ENCODE measurements around the gene CBLN3. TPM values are rescaled to one million over a fixed set of nuclear protein-coding genes. Genes with fewer than 3 reads are reported as not detected.

CBLN3 gene
- total and polyA plus RNA-seq, 9 of the 15 experiments (the other 6 are each of a cell fraction or from before 2014, with no cell fraction given): 0.05 to 0.59 (median 0.26) TPM; not detected in 1

DNA sequence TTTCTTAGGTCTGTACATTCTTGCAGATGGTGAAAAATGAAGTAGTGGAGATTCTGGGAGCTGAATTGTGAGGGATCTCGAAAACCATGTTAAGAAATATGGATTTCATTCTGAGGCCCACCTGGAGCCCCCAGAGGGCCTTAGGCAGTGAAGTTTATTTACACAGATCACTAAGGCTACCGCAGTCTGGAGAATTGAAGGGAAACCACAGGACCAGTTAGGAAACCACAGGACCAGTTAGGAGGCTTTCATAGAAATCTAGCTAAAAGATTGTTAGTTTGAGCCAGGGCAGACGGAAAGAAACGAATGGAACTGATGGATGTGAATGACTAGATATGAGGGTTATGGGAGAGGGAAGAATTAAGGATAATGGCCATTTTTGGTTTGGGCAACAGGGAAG, 7.2 kb downstream of the CBLN3 start:
- Histone ChIP-seq H3K36me3 (ENCODE audit: control insufficient read depth, insufficient read depth, low read length) (no peaks in the 10 kb centered on the region), H3K27me3 (ENCODE audit: control insufficient read depth in 2 of 2, insufficient read depth in 2 of 2, low read length in 2 of 2) (no peaks in the 10 kb centered on the region), H3K9ac (ENCODE audit: insufficient read depth in 1 of 2, low read depth in 2 of 2, low read length in 2 of 2) (no peak overlapping the region), H3K9me1 (ENCODE audit: control insufficient read depth, insufficient read depth, low read length) (no peaks in the 10 kb centered on the region), H3K4me2 (ENCODE audit: insufficient read depth, low read length) (no peak overlapping the region), H4K20me1 (replicated peaks; ENCODE audit: control insufficient read depth, insufficient read depth, low read length) (no peaks in the 10 kb centered on the region), H3K9me3 (replicated peaks; ENCODE audit: control insufficient read depth, insufficient read depth, low read depth, low read length) (no peaks in the 10 kb centered on the region; the same call in 1 of the 2 replicates), H3K27ac (ENCODE audit: extremely low read depth, low read depth, low read length) (no peak overlapping the region), H3K79me2 (ENCODE audit: control insufficient read depth, insufficient read depth, low read length) (no peaks in the 10 kb centered on the region), H3K4me3 (no peak overlapping the region), H2AFZ (ENCODE audit: low read depth, low read length) (no peak overlapping the region; the same call in 1 of the 2 replicates), H3K4me1 (replicated peaks in 1 of 2; ENCODE audit: control insufficient read depth in 2 of 2, insufficient read depth in 2 of 2, low read length in 2 of 2) (peaks cover 5 to 36% of the 10 kb centered on the region in 2 experiments)
- no peak for TF ChIP-seq RFX5 (IDR thresholded peaks at IDR 0.05; ENCODE audit: low read depth, low read length)
- TF ChIP-seq, protein P1, sequence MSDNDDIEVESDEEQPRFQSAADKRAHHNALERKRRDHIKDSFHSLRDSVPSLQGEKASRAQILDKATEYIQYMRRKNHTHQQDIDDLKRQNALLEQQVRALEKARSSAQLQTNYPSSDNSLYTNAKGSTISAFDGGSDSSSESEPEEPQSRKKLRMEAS (CRISPR knock-in tag; IDR thresholded peaks at IDR 0.05): no peak
- in situ Hi-C loops (cut with MboI) (no loop called here), intact Hi-C loops (cut with micrococcal nuclease) (no loop called here)
- ChIA-PET CTCF (ENCODE audit: low intra/inter-chr PET ratio) (no interaction called here), POLR2A (no interaction called here)
- ATAC-seq (no peak), DNase-seq (ENCODE audit: extremely low read depth in 1 of 4, low spot score in 3 of 4) (no peak), FAIRE-seq (no peak)
- no TSS peak for BruUV-seq (replicated peaks)
- 49% methylated on average over 3 of the region's 4 CpGs for WGBS (ENCODE audit: insufficient coverage, low coverage, missing lambda C conversion rate)

DNA sequence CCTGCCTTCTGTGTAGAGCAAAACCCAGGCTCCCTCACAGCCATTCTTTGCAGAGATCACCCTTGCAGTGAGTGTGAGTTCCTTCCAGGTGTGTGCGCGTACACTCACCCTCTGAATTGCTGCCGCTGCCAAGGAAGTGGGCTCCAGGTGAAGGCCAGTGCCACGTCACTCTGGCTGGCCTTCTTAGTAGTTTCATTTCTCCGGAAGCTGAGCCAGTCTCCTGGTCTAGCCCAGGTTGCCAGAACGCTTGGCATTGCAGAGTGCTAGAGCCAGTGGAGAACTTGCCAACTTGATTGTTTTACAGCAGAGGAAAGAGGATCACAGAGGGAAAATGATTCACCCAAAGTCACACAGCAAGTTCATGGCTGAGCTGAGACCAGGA, 11.0 kb downstream of the CBLN3 start:
- WGBS (ENCODE audit: insufficient coverage, low coverage, missing lambda C conversion rate): 63% methylated on average over 6 of the region's 6 CpGs
- no peak for DNase-seq (ENCODE audit: extremely low read depth in 1 of 4, low spot score in 3 of 4)
- no TSS peak for BruUV-seq (replicated peaks)
- TF ChIP-seq, protein P2, sequence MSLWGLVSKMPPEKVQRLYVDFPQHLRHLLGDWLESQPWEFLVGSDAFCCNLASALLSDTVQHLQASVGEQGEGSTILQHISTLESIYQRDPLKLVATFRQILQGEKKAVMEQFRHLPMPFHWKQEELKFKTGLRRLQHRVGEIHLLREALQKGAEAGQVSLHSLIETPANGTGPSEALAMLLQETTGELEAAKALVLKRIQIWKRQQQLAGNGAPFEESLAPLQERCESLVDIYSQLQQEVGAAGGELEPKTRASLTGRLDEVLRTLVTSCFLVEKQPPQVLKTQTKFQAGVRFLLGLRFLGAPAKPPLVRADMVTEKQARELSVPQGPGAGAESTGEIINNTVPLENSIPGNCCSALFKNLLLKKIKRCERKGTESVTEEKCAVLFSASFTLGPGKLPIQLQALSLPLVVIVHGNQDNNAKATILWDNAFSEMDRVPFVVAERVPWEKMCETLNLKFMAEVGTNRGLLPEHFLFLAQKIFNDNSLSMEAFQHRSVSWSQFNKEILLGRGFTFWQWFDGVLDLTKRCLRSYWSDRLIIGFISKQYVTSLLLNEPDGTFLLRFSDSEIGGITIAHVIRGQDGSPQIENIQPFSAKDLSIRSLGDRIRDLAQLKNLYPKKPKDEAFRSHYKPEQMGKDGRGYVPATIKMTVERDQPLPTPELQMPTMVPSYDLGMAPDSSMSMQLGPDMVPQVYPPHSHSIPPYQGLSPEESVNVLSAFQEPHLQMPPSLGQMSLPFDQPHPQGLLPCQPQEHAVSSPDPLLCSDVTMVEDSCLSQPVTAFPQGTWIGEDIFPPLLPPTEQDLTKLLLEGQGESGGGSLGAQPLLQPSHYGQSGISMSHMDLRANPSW (CRISPR knock-in tag; IDR thresholded peaks at IDR 0.05): no peak
- TF ChIP-seq ZNF41 (CRISPR knock-in tag; conservative IDR thresholded peaks at IDR 0.05): no peak
- TF ChIP-seq PPARD (CRISPR knock-in tag; IDR thresholded peaks at IDR 0.05): no peak
- no peak for TF ChIP-seq ZNF57 (CRISPR knock-in tag; IDR thresholded peaks at IDR 0.05)
- no peak for TF ChIP-seq JUND (IDR thresholded peaks at IDR 0.05; ENCODE audit: borderline replicate concordance, low read depth, low read length)
- TF ChIP-seq JUND (tag; IDR thresholded peaks at IDR 0.05; ENCODE audit: borderline replicate concordance, low read depth, low read length): no peak
- TF ChIP-seq, protein P3, sequence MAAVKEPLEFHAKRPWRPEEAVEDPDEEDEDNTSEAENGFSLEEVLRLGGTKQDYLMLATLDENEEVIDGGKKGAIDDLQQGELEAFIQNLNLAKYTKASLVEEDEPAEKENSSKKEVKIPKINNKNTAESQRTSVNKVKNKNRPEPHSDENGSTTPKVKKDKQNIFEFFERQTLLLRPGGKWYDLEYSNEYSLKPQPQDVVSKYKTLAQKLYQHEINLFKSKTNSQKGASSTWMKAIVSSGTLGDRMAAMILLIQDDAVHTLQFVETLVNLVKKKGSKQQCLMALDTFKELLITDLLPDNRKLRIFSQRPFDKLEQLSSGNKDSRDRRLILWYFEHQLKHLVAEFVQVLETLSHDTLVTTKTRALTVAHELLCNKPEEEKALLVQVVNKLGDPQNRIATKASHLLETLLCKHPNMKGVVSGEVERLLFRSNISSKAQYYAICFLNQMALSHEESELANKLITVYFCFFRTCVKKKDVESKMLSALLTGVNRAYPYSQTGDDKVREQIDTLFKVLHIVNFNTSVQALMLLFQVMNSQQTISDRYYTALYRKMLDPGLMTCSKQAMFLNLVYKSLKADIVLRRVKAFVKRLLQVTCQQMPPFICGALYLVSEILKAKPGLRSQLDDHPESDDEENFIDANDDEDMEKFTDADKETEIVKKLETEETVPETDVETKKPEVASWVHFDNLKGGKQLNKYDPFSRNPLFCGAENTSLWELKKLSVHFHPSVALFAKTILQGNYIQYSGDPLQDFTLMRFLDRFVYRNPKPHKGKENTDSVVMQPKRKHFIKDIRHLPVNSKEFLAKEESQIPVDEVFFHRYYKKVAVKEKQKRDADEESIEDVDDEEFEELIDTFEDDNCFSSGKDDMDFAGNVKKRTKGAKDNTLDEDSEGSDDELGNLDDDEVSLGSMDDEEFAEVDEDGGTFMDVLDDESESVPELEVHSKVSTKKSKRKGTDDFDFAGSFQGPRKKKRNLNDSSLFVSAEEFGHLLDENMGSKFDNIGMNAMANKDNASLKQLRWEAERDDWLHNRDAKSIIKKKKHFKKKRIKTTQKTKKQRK (IDR thresholded peaks at IDR 0.05; ENCODE audit: borderline replicate concordance, low read depth, low read length): no peak

More for the DNA sequence above, 11.0 kb downstream of the CBLN3 start:
- no peak overlapping the region for H3K4me2 ChIP-seq (ENCODE audit: insufficient read depth, low read length)
- no peaks in the 10 kb centered on the region for H3K27me3 ChIP-seq (ENCODE audit: control insufficient read depth in 2 of 2, insufficient read depth in 2 of 2, low read length in 2 of 2)
- H2AFZ ChIP-seq (ENCODE audit: low read depth, low read length): no peak overlapping the region
- FAIRE-seq: no peak
- H3K27ac ChIP-seq (ENCODE audit: extremely low read depth, low read depth, low read length): no peak overlapping the region
- H3K4me1 ChIP-seq (replicated peaks in 1 of 2; ENCODE audit: control insufficient read depth in 2 of 2, insufficient read depth in 2 of 2, low read length in 2 of 2): peaks cover 15 to 26% of the 10 kb centered on the region in 2 experiments
- intact Hi-C loops (cut with micrococcal nuclease) (no loop called here), in situ Hi-C loops (cut with MboI) (no loop called here)
- H3K79me2 ChIP-seq (ENCODE audit: control insufficient read depth, insufficient read depth, low read length): no peaks in the 10 kb centered on the region
- H3K36me3 ChIP-seq (ENCODE audit: control insufficient read depth, insufficient read depth, low read length): no peaks in the 10 kb centered on the region
- ChIA-PET POLR2A (interaction anchor here (0.7 to 1.2 kb wide), 4 partner anchors 13 to 143 kb away, joined by 3 to 4 read pairs (median 3); no protein-coding TSS in a partner anchor), CTCF (ENCODE audit: low intra/inter-chr PET ratio) (no interaction called here)
- H3K9ac ChIP-seq (ENCODE audit: insufficient read depth in 1 of 2, low read depth in 2 of 2, low read length in 2 of 2): no peak overlapping the region; a peak in 1 of 4 replicates
- no peaks in the 10 kb centered on the region for H4K20me1 ChIP-seq (replicated peaks; ENCODE audit: control insufficient read depth, insufficient read depth, low read length)
- H3K4me3 ChIP-seq: no peak overlapping the region
- no peaks in the 10 kb centered on the region for H3K9me1 ChIP-seq (ENCODE audit: control insufficient read depth, insufficient read depth, low read length)
- no peak for ATAC-seq
- H3K9me3 ChIP-seq (replicated peaks; ENCODE audit: control insufficient read depth, insufficient read depth, low read depth, low read length): no peaks in the 10 kb centered on the region
